NOMO-1 treated with dmso at 0.1 percent for 144 hours (cell line): ENCODE measurements around the gene OXSM.

ENCODE experiments used
- DNase-seq: peaks from one replicate; lab custom pipeline; 2025; ENCODE audit not compliant: unreplicated experiment; lab: John Stamatoyannopoulos, UW

OXSM gene

GRCh38 chr3:25789596-25790556, at the start of gene OXSM:
TSS of gene OXSM (plus strand) at chr3:25790090. CDS start at chr3:25791021, 931 bp downstream.
- DNase-seq = peak; percentile 88

GRCh38 chr3:25744470-25744869, 45.4 kb upstream of the OXSM start:
- DNase-seq = no peak

- DNase-seq = no peak
These were observed 42.9 kb upstream of the OXSM start for GRCh38 chr3:25747033-25747432.

GRCh38 chr3:25748189-25748588, 41.7 kb upstream of the OXSM start:
- DNase-seq = no peak

GRCh38 chr3:25749031-25749581, 40.8 kb upstream of the OXSM start:
- DNase-seq = no peak

- DNase-seq = no peak
These were observed 38.8 kb upstream of the OXSM start for GRCh38 chr3:25751048-25751447.

- DNase-seq = no peak
These were observed 38.2 kb upstream of the OXSM start for GRCh38 chr3:25751725-25752124.

GRCh38 chr3:25768851-25769250, 21.0 kb upstream of the OXSM start:
- no peak for DNase-seq

GRCh38 chr3:25775936-25776335, 14.0 kb upstream of the OXSM start:
- DNase-seq = no peak

- DNase-seq = no peak
These were observed 9.3 kb upstream of the OXSM start for GRCh38 chr3:25780618-25781017.

- DNase-seq = no peak
These were observed 8.6 kb upstream of the OXSM start for GRCh38 chr3:25781145-25781757.

GRCh38 chr3:25781758-25782594, 7.9 kb upstream of the OXSM start:
- DNase-seq = no peak

GRCh38 chr3:25782636-25782937, 7.3 kb upstream of the OXSM start:
- DNase-seq = no peak

GRCh38 chr3:25782938-25783660, 6.8 kb upstream of the OXSM start, which contains the start of gene NGLY1:
TSS of gene NGLY1 (minus strand) at chr3:25783443. CDS start at chr3:25783390, 53 bp downstream.
- peak; percentile 83 for DNase-seq

- DNase-seq = peak; percentile 44
These were observed 6.0 kb upstream of the OXSM start for GRCh38 chr3:25783661-25784512.

- DNase-seq = no peak
These were observed 4.9 kb upstream of the OXSM start for GRCh38 chr3:25784971-25785370.

GRCh38 chr3:25785826-25786225, 4.1 kb upstream of the OXSM start:
- DNase-seq = no peak

GRCh38 chr3:25787689-25788088, 2.2 kb upstream of the OXSM start:
- no peak for DNase-seq

GRCh38 chr3:25789209-25789595, 688 bp upstream of the OXSM start:
- no peak for DNase-seq

GRCh38 chr3:25801786-25802185, 11.9 kb downstream of the OXSM start:
- DNase-seq = no peak
